ENCODE data around the gene LDHAL6B. TPM values are rescaled to one million over a fixed set of nuclear protein-coding genes. Genes with fewer than 3 reads are reported as not detected.

LDHAL6B gene
- total and polyA plus RNA-seq, 2 of the 8 experiments (the other 6 are each of a cell fraction or from before 2014, with no cell fraction given) = not detected

- no peak for TF ChIP-seq CHD7 (IDR thresholded peaks at IDR 0.05; ENCODE audit: insufficient replicate concordance, low read length)
- TF ChIP-seq MAFK (IDR thresholded peaks at IDR 0.05; ENCODE audit: low read depth, low read length) = no peak
- no peak for TF ChIP-seq POU5F1 (IDR thresholded peaks at IDR 0.05; ENCODE audit: low read depth, low read length)
- no peak for TF ChIP-seq CEBPB (IDR thresholded peaks at IDR 0.05; ENCODE audit: low read depth, low read length)
- TF ChIP-seq ZNF274 (IDR thresholded peaks at IDR 0.05; ENCODE audit: borderline replicate concordance, extremely low read depth, low read length) = no peak
- TF ChIP-seq USF2 (IDR thresholded peaks at IDR 0.05; ENCODE audit: low read length) = no peak
- TF ChIP-seq GABPA (IDR thresholded peaks at IDR 0.05; ENCODE audit: borderline replicate concordance, insufficient read depth, low read length) = no peak
- no peak for TF ChIP-seq CTCF (IDR thresholded peaks at IDR 0.05; ENCODE audit: control extremely low read depth in 1 of 3, insufficient read depth in 1 of 3, low read depth in 1 of 3, low read length in 3 of 3)
These were observed 33.4 kb upstream of the LDHAL6B start (continued) for GRCh38 chr15:59173194-59173593.

All from H1 (cell line).